NCI-H446 (cell line): ENCODE measurements around the gene IRF3.

Source experiments
- DNase-seq, 2 experiments: peaks; one replicate each; lab custom pipeline; 2025; lab: John Stamatoyannopoulos, UW

The IRF3 gene

DNA sequence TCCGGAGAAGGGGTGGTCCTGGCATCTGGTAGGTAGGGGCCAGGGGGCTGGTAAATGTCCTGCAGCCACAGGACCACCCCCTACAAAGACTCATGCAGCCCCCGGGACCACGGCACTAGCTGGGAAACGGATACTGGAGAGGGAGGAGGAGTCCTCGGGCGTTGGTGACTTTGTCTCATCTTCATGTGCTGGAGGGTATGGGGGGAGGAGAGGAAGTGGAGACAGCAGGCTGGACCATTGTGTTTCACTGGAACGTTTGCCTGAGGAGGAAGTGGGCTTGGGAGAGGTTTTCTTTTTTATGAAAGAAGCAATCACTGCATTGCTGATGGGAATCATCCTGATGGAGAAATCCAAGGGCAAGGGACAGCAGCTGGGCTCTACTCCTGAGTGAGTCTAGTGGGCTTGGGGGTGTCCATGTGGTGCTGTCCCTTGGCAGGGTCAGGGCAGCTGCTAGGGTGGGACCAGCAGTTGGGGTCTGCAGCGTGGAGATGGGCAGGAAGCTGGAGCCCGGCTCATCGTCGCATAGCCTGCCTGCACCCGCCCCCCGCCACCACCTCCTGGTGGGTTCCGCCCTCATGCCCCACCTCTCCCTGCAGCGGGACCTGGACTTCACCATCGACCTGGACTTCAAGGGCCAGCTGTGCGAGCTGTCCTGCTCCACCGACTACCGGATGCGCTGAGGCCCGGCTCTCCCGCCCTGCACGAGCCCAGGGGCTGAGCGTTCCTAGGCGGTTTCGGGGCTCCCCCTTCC is 22.1 kb upstream of the IRF3 start:
- no peak for DNase-seq

DNA sequence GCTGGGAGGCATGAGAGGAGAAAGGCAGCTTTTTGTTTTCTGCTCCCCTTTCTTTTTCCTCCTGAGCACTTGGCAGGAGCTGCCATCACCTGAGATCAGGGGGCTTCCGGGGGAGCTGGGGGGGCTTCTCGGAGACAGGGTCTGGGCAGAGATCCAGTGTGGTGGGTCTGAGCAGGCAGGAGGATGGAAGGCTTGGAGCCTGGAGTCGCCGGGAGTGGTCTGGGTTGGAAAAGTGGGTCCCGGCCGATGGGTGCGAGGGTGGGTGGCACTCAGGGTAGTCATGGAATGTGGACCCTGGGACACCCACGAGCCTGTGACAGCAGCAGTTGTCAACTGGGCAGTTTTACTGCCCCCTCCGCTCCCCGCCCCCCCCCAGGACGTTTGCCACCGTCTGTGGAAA is 21.5 kb upstream of the IRF3 start:
- DNase-seq, result no peak

DNA sequence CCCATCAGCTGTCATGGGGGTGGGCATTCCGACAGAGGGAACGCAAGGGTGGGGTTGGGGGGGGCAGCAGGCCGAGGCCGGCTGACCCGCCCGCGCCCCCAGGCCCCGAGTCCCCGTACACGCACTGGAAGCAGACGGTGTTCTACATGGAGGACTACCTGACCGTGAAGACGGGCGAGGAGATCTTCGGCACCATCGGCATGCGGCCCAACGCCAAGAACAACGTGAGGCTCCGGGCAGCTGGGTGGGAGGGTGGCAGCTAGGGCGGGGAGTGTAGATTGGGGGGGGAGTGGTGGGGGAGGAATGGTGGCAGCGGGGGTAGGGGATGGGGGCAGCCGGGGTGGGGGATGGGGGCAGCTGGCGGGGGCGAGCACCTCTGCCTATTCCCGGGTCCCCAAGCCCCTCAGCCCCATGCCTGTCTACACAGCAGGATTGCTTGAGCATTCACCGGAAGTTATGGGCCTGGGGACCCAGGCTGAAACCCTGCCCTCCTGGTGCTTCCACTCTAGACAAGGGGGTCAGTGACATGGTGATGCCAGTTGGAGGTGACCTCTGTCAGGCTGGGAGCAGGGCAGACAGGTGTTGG is 20.9 kb upstream of the IRF3 start:
- no peak for DNase-seq

DNA sequence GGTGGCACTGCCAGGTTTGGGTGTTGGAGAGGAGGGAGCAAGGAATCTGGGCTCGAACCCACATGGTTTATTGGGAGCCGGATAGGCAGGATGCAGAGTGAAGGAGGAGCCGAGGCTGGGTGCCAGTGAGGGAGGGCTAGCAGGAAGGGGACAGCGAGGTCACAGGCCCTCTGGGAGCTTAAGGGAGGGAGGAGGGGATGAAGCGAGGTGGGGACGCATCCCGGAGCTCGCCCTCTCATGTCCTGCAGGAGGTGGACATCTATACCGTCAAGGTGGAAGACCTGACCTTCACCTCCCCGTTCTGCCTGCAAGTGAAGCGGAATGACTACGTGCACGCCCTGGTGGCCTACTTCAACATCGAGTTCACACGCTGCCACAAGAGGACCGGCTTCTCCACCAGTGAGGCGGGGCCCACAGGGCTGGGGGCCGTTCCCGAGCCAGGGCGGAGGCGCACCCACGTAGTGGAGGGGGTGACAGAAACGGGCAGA is 20.2 kb upstream of the IRF3 start:
- DNase-seq, result no peak

DNA sequence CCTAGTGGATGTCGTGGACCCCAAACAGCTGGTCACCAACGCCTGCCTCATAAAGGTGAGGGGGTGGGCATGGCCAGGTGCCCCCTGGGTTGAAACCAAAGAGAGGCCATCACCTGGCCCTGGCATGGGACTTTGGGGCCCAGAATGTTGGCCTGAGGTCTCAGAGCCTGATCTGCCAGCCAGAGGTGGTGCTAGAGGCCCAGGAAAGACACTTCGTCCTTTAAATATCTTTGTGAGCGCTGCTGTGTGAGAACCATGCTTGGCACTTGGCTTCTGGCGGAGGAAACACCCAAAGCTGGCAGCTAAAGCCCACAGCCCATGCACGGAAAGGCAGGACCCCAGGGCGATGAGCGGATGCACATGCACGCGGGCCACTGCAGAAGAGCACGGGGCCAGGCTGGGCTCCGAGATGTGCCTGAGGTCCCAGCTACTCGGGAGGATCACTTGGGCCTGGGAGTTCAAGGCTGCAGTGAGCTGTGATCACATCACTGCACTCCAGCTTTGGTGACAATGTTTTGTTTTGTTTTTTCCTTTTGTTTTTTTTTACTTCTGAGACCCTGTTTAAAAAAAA is 19.4 kb upstream of the IRF3 start:
- DNase-seq, result no peak

DNA sequence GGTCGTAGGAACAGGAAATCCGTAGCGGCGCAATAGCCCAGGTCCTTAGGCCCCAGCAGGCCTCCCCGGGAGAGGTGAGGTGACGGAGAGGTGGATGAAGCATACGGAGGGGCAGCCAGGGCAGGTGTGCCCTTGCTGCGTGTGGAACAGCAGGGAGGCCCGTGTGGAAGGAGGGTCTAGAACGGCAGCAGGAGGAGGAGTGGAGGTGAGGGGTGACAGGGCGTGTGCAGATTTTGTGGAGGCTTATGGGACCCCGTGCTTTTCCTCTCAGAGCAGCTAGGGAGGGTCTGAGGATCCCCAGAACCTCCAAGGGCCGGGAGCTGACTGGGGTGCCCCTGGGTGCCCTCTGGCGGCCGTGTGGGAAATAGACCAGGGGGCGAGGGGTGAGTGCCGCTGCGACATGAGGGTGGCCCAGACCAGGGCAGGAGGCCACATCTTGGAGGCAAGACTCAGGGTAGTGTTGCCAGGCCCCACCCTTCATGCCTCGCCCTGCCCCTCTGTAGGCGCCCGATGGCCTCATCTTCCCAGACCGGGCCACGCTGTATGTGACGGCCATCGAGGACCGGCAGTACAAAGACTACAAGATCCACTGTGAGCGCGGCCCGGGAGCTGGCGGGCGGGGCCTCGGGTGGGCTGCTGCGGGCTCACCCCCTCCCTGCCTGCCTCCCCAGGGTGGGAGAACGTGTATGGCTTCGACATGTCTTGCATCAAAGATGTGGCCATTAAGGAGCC is 18.8 kb upstream of the IRF3 start:
- no peak for DNase-seq

DNA sequence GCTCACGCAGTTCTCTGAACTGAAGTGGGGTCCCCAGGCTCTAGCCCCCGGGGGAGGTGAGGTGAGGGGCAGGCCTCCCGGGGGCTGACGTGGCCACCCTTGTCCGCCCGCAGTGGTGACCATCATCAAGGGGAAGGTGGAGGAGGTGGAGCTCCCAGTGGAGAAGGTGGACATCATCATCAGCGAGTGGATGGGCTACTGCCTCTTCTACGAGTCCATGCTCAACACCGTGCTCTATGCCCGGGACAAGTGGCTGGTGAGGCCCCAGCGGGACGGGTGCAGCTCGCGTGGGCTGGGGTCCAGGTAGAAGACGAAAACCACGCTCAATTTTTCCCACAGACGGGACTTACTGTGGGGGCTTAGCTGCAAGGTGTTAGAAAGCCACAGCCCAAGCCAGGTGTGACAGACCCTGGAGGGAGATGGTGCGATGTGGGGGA is 18.2 kb upstream of the IRF3 start:
- DNase-seq, result no peak

DNA sequence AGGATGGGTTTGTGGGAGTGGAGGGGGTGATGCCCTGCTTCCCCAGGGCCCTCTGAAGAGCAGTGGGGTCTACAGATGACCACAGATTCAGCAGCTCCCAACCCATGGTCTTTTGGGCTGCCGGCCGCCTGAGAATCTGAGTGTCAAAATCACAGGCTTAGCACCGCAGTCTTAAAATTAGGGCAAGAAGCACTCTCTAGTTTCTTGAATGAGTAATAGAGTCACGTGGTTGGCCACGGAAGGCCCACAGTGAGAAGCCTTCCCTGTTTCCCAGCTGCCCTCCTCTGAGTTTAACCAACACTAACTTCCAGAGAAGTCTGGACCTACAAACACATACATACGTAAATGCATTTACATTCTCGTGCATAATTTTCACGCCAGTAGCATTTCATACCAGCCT is 16.6 kb upstream of the IRF3 start:
- DNase-seq, result no peak

DNA sequence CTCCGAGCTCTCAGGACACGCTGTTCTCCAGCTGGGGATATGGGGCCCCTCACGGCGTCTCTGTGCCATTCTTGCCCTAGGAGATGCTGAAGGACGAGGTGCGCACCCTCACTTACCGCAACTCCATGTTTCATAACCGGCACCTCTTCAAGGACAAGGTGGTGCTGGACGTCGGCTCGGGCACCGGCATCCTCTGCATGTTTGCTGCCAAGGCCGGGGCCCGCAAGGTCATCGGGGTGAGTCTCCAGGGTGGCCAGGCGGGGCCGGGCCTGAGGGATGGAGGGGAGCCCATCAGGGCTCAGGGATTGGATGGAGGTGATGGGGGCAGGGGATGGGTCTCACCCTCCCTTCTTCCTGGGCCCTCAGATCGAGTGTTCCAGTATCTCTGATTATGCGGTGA is 16.2 kb upstream of the IRF3 start:
- DNase-seq, result no peak

DNA sequence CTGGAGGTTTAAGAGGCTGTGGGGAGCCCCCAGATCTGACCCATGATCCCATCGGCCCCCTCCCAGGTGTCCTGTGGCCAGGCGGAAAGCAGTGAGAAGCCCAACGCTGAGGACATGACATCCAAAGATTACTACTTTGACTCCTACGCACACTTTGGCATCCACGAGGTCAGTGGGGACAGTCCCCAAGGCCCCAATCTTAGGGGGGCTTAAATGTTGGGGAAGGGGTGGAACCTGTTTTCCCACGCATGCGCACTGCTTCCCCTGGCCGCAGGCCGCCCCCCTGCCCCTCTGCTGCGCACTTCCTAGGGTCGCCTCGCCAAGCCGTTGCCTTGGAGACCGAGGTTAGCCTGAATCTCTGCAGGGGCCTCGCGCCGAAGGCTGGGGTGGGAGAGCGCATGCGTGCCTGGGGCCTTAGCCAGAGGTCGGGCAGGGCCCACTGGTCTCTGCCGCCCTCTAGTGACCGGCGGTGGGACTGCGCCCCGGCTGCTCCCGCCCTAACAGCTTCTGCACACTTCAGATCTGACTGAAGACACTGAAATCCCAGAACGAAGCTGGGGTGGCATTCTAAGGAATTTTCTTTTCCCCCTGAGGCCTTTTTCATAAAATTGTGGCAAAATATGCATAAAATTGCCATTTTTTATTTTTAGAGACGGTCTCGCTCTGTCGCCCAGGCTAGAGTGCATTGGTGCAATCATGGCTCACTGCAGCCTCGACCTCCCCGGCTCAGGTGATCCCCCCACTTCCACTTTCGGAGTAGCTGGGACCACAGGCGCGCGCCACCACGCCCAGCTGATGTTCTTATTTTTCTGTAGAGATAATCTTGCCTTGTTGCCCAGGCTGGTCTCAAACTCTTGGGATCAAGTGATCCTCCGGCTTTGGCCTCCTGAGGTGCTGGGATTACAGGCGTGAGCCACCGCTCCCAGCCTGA is 15.0 kb upstream of the IRF3 start:
- peak; percentile 82 to 94 for DNase-seq

DNA sequence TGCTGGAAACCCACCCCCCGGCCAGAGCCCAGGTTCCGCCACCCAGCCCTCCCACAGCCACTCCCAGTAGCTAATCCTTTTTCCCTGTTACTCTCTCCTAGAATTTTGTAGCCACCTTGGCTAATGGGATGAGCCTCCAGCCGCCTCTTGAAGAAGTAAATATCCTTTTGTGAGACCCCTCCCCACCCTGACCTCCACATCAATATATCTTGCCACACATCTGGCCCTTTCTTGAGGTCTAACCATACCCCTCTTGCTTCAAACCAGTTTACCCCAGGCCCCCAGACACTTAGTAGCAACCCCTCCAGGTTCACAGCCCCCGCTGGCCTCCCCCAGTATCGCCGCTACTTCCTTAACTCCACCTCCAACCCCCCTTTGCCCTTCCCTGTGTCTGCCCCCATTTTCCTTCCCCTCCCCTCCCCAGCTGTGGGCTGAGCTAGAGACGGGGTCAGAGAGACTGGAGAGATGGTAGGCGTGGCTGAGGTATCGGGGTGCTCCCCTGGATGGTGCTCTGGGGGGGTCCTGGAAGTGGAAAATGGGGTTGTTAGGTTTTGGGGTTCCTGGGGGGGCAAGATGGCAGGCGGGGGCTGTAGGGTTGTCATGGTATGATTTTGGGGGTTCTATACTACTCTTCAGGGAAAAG is 14.2 kb upstream of the IRF3 start:
- no peak for DNase-seq

DNA sequence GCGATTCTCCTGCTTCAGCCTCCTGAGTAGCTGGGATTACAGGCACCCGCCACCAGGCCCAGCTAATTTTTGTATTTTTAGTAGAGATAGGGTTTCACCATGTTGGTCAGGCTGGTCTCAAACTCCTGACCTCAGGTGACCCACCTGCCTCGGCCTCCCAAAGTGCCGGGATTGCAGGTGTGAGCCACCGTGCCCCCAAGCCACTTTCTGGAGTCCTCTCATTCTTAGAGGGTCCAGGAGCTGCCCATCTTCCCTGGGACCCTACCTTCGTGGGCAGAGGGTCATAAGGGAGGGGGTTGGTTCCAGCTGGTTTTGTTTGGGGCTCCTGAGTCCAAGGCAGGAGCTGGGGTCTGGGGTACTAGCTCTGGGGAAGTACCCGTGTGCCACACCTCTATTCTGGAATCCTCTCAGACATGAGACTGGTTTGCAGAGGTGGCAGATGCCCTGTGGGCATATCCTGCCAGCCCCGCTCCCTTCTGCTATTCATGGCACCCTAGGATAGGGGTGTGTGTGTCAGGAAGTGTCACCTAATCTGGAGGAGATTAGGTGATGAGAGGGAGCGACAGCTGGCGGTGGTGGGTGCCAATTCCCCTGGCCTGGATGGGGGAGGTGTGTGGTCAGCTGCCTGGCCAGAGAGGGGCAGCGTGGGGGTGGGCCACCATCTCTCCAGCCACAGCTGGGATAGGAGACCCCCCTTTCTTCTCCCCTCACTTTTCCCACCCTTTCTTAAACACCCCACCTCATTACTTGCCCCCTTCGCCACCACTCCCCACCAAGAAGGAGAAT is 13.5 kb upstream of the IRF3 start:
- DNase-seq, result no peak

DNA sequence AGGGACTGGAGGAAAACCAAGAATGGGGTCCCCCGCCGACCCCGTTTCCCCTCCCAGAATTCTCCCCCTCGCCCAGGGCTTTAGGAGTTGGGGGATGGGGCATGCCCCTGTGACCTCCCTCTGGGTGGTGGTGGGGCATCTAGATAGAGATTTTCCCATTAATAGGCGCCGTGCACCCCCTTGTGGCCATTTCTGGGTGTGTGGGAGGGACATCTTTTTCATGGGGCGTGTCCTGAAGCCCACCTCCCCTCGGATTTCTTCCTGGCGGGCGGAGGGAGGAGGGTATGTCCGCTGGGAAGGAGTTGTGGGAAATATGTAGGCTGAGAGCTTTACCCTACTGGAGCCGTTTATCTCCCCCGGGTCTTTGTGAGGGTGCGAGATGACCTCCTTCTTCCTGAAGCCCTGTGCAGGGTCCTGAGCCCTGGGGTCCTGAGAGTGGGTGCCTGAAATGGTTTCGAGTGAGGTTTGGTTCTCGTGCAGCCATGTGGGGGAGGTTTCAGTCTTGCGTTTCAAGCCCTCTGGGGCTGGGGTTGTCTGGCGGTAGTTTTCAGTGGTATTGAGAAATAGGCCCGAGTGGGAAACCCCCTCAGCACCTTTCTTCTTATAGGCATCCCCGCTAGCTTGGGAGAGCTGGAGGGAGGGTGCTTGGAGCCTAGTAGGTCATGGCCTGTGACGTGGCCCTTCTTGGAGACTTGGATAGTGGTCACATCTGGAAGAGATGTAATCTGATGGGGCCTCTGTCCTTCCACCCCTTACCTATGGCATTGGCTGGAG is 12.4 kb upstream of the IRF3 start:
- peak; percentile 78 to 86 for DNase-seq

DNA sequence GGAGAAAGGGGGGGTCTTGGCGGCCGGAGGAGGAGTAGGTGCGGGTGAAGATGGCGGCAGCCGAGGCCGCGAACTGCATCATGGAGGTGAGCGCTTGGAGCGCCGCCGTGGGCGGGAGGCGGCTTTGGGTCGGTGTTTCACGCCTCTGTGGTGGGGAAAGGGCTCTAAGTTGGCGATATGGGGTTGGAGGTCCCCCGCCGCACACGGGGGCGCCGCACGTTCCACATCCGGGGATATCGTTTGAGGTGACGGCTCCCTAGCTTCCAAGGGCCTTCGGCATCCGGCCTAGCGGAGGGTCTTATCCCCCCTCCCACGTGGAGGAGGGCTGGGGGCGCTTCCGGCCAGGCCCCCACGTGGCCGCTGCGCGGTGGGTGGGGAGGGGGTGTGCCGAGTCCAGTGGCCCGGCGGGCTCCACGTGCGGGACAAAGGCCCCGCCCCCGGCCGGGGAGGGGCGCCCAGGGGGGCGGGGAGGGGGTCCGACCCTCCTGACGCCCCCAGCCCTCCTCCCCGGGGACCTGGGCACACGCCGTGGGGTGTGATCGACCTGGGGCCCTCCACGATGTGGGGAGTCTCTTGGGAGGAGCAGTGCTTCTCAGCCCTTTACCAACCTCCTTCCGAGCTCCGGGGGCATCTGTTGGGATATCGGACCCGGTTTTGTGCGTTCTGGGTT is 11.7 kb upstream of the IRF3 start, which contains the start of gene PRMT1:
Gene PRMT1, plus strand, starts transcription at position 41 of the 670 bp plus-strand sequence. Its CDS starts 10 bp downstream, at position 51.
- peak; percentile 69 to 81 for DNase-seq

DNA sequence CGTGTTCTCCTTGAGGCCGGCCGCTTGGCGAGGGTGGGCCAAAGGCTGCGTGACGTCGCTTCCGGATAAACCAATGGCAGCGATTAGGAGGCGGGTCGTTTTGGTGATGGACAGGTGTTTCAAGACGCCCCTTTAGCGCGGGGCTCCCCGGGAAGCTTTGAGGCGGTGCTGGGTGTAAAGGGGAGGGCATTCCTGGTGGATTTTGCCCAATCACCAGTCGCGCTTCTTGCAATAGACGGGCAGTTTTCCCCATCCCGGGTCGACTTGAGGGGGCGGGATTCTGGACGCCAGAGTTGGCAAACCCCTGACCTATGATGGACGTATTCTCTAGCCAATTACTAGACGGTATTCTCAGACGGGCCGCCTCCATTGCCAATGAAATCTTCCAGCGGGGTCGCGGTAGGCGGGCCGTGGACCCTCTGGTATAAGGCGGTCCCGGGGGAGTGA is 11.2 kb upstream of the IRF3 start:
- peak; percentile 100 for DNase-seq

DNA sequence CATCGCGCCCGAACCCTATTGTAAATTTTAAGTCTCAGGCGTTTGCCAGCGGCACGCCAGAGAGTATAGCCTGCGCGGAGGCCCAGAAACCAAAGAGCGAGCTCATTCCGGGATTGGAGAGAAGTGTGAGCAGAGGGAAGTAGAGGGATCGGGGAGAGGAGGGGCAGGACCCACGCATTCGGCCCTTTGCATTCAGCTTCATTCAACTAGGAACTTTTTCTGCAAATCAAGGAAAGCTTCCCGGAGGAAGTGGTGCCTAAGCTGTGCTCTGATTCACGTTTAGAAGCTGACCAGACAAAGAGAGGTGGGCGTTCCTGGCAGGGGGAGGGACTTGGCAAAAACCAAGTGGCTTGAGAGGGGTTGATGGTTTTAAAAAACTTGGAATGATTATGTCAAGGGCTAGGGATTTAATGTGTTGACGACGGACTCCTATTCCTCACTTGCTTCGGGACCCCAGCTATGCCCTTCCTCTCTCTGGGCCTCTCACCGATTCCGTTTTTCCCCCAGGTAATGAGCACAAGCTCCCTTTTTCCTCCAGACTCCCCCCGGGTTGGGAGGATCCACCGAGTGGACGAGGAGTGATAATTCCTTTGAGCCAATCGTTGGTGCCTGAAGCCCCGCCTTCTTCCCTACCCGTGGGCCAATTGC is 10.6 kb upstream of the IRF3 start:
- peak in 1 of 2 experiments; percentile 93 for DNase-seq

DNA sequence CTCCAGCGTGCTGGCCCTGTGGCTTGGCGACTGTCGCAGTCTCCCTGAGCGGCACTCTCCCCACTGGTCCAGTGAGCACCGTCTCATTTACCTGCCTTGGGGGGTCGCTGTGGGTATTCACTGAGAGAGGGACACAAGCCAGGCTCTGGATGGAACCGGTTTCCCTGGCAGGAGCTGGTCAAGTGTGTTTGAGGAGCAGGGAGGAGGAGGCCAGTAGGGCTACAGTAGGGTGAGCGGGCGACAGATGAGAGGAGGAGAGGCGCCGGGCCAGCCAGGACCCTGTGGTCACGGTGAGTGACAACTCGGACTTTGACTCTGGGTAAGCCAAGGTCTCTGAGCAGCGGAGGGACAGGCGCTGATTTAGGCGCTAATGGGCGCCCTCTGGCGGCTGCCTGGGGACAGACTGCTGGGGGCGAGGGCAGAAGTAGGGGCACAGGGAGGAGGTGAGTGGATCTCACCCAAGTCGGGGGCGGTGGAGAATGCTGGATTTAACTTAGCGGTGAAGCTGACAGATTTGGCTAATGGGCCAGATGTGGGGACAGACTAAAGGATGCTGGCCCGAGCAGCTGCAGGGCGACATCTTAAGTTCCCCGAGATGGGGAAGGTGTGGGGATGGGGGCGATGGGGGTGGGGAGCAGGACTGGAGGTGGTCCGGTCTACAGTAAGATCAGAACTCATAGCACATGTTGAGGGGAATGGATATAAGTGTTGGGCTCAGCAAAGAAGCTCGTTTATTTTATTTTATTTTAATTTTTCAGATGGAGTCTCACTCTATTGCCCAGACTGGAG is 6.7 kb upstream of the IRF3 start:
- peak; percentile 45 to 79 for DNase-seq
